GM21515 (cell line): Measurements from ENCODE around the gene HOXA3.

ENCODE experiments used
- ATAC-seq: cut with Tn5 transposase; IDR thresholded peaks from one replicate; pipeline ENCODE4 v1.9.1; 2021; ENCODE audit not compliant: unreplicated experiment

HOXA3 gene

GRCh38 chr7:27095050-27095896, 57.1 kb downstream of the HOXA3 start:
- ATAC-seq: peak; percentile 3

- ATAC-seq: no peak
Measured at GRCh38 chr7:27094304-27095049, 57.9 kb downstream of the HOXA3 start.

GRCh38 chr7:27093184-27093895, 59.0 kb downstream of the HOXA3 start:
- no peak for ATAC-seq

- ATAC-seq: no peak
Measured at GRCh38 chr7:27092819-27093110, 59.6 kb downstream of the HOXA3 start.

- no peak for ATAC-seq
Measured at GRCh38 chr7:27091941-27092818, 60.2 kb downstream of the HOXA3 start.

GRCh38 chr7:27091105-27091504, 61.3 kb downstream of the HOXA3 start:
- no peak for ATAC-seq

- ATAC-seq: no peak
Measured at GRCh38 chr7:27088002-27088922, 64.1 kb downstream of the HOXA3 start.

GRCh38 chr7:27083646-27084045, 68.7 kb downstream of the HOXA3 start:
- no peak for ATAC-seq

- ATAC-seq: no peak
Measured at GRCh38 chr7:27082171-27082570, 70.2 kb downstream of the HOXA3 start.

- ATAC-seq: no peak
Measured at GRCh38 chr7:27080844-27081436, 71.4 kb downstream of the HOXA3 start.

- peak; percentile 63 for ATAC-seq
Measured at GRCh38 chr7:27079234-27079975, 73.0 kb downstream of the HOXA3 start.

GRCh38 chr7:27078616-27079233, 73.7 kb downstream of the HOXA3 start:
- ATAC-seq: no peak

- no peak for ATAC-seq
Measured at GRCh38 chr7:27073076-27073475, 79.3 kb downstream of the HOXA3 start.

- no peak for ATAC-seq
Measured at GRCh38 chr7:27071622-27072390, 80.6 kb downstream of the HOXA3 start.

GRCh38 chr7:27068259-27068658, 84.1 kb downstream of the HOXA3 start:
- no peak for ATAC-seq

GRCh38 chr7:27066148-27066547, 86.2 kb downstream of the HOXA3 start:
- no peak for ATAC-seq

- ATAC-seq: no peak
Measured at GRCh38 chr7:27065709-27066108, 86.7 kb downstream of the HOXA3 start.

GRCh38 chr7:27064661-27065060, 87.7 kb downstream of the HOXA3 start:
- ATAC-seq: no peak
